SK-N-SH (cell line): ENCODE results near the gene ELF5.

Experiments used
- EP300 ChIP-seq, 2 experiments: IDR thresholded peaks; 2 replicates each; pipeline versions ENCODE4 v1.4.0 to v1.6.1; 2012; ENCODE audit warnings: borderline replicate concordance in 1 of 2, low read depth in 1 of 2, low read length in 1 of 2
- GATA2 ChIP-seq: sonication (generic); formaldehyde crosslinking; IDR thresholded peaks from 2 replicates; pipeline ENCODE4 v1.5.0; 2020; ENCODE audit warnings: mild to moderate bottlenecking, missing genetic modification reagents
- MAX ChIP-seq: IDR thresholded peaks from 2 replicates; pipeline ENCODE4 v1.4.0; 2012; ENCODE audit warnings: low read depth
- POLR2AphosphoS5 ChIP-seq: IDR thresholded peaks from 2 replicates; pipeline ENCODE4 v1.6.1; 2012; ENCODE audit warnings: low read depth, low read length
- RCOR1 ChIP-seq: fragments of 150-350 bp; IDR thresholded peaks from 2 replicates; pipeline ENCODE4 v1.6.1; 2017; ENCODE audit warnings: antibody characterized with exemption, low read length
- SIN3A ChIP-seq: IDR thresholded peaks from 2 replicates; pipeline ENCODE4 v1.6.1; 2012; ENCODE audit warnings: low read depth, mild to moderate bottlenecking, low read length, moderate library complexity, borderline replicate concordance
- SMC3 ChIP-seq: IDR thresholded peaks from 2 replicates; pipeline ENCODE4 v1.6.1; 2012; ENCODE audit warnings: low read depth, low read length, improper control_type of control experiment
- TAF1 ChIP-seq: IDR thresholded peaks from 2 replicates; pipeline ENCODE4 v1.6.1; 2012; ENCODE audit warnings: low read depth, mild to moderate bottlenecking, low read length, moderate library complexity, borderline replicate concordance
- TF ChIP-seq, protein P1 (sequence below): fragments of 200-600 bp; sonication (generic); IDR thresholded peaks from 2 replicates; pipeline ENCODE4 v1.6.1; 2017; ENCODE audit warnings: antibody characterized with exemption, mild to moderate bottlenecking, moderate library complexity
- TF ChIP-seq, protein P2 (sequence below): IDR thresholded peaks from 2 replicates; pipeline ENCODE4 v1.6.1; 2012; ENCODE audit warnings: mild to moderate bottlenecking, low read depth, low read length, moderate library complexity
- TF ChIP-seq, protein P3 (sequence below): IDR thresholded peaks from 2 replicates; pipeline ENCODE4 v1.4.0; 2012; ENCODE audit warnings: low read depth, borderline replicate concordance
- TF ChIP-seq, protein P4 (sequence below): fragments of 150-350 bp; IDR thresholded peaks from 2 replicates; pipeline ENCODE4 v1.6.1; 2017; ENCODE audit warnings: antibody characterized with exemption, low read length, low read depth, borderline replicate concordance

- TF ChIP-seq EP300 (IDR thresholded peaks at IDR 0.05; ENCODE audit: borderline replicate concordance in 1 of 2, low read depth in 1 of 2, low read length in 1 of 2) (no peak), SMC3 (no peak), SIN3A (no peak), POLR2AphosphoS5 (no peak), TAF1 (no peak), GATA2 (CRISPR knock-in tag) (no peak), MAX (no peak), RCOR1 (no peak)
- TF ChIP-seq, protein P1, sequence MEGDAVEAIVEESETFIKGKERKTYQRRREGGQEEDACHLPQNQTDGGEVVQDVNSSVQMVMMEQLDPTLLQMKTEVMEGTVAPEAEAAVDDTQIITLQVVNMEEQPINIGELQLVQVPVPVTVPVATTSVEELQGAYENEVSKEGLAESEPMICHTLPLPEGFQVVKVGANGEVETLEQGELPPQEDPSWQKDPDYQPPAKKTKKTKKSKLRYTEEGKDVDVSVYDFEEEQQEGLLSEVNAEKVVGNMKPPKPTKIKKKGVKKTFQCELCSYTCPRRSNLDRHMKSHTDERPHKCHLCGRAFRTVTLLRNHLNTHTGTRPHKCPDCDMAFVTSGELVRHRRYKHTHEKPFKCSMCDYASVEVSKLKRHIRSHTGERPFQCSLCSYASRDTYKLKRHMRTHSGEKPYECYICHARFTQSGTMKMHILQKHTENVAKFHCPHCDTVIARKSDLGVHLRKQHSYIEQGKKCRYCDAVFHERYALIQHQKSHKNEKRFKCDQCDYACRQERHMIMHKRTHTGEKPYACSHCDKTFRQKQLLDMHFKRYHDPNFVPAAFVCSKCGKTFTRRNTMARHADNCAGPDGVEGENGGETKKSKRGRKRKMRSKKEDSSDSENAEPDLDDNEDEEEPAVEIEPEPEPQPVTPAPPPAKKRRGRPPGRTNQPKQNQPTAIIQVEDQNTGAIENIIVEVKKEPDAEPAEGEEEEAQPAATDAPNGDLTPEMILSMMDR, result no peak
- TF ChIP-seq, protein P2, sequence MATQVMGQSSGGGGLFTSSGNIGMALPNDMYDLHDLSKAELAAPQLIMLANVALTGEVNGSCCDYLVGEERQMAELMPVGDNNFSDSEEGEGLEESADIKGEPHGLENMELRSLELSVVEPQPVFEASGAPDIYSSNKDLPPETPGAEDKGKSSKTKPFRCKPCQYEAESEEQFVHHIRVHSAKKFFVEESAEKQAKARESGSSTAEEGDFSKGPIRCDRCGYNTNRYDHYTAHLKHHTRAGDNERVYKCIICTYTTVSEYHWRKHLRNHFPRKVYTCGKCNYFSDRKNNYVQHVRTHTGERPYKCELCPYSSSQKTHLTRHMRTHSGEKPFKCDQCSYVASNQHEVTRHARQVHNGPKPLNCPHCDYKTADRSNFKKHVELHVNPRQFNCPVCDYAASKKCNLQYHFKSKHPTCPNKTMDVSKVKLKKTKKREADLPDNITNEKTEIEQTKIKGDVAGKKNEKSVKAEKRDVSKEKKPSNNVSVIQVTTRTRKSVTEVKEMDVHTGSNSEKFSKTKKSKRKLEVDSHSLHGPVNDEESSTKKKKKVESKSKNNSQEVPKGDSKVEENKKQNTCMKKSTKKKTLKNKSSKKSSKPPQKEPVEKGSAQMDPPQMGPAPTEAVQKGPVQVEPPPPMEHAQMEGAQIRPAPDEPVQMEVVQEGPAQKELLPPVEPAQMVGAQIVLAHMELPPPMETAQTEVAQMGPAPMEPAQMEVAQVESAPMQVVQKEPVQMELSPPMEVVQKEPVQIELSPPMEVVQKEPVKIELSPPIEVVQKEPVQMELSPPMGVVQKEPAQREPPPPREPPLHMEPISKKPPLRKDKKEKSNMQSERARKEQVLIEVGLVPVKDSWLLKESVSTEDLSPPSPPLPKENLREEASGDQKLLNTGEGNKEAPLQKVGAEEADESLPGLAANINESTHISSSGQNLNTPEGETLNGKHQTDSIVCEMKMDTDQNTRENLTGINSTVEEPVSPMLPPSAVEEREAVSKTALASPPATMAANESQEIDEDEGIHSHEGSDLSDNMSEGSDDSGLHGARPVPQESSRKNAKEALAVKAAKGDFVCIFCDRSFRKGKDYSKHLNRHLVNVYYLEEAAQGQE, result no peak
- TF ChIP-seq, protein P3, sequence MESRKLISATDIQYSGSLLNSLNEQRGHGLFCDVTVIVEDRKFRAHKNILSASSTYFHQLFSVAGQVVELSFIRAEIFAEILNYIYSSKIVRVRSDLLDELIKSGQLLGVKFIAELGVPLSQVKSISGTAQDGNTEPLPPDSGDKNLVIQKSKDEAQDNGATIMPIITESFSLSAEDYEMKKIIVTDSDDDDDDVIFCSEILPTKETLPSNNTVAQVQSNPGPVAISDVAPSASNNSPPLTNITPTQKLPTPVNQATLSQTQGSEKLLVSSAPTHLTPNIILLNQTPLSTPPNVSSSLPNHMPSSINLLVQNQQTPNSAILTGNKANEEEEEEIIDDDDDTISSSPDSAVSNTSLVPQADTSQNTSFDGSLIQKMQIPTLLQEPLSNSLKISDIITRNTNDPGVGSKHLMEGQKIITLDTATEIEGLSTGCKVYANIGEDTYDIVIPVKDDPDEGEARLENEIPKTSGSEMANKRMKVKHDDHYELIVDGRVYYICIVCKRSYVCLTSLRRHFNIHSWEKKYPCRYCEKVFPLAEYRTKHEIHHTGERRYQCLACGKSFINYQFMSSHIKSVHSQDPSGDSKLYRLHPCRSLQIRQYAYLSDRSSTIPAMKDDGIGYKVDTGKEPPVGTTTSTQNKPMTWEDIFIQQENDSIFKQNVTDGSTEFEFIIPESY, result no peak
- TF ChIP-seq, protein P4, sequence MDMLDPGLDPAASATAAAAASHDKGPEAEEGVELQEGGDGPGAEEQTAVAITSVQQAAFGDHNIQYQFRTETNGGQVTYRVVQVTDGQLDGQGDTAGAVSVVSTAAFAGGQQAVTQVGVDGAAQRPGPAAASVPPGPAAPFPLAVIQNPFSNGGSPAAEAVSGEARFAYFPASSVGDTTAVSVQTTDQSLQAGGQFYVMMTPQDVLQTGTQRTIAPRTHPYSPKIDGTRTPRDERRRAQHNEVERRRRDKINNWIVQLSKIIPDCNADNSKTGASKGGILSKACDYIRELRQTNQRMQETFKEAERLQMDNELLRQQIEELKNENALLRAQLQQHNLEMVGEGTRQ, result no peak
Observed at GRCh38 chr11:34531663-34532062, 18.1 kb upstream of the ELF5 start.
